Mesothelial cell of epicardium (in vitro differentiated cells): ENCODE measurements around the gene SMARCC2. TPM values are rescaled to one million over a fixed set of nuclear protein-coding genes. Genes with fewer than 3 reads are reported as not detected.
A peak's percentile ranks its signal among the peaks of the same experiment; 100 is the strongest.

Source experiments
- DNase-seq, 2 experiments: peaks; one replicate each; pipeline ENCODE4 v3.0.0; 2021; ENCODE audit warnings: low spot score in 2 of 2; ENCODE audit not compliant: unreplicated experiment in 2 of 2
- H3K27ac Mint-ChIP-seq: 2 replicates; pipeline ENCODE4 v1.8.0; 2021; ENCODE audit warnings: mixed read lengths
- H3K27me3 Mint-ChIP-seq: 2 replicates; pipeline ENCODE4 v1.8.0; 2021; ENCODE audit warnings: low read depth, mixed read lengths
- H3K36me3 Mint-ChIP-seq: 2 replicates; pipeline ENCODE4 v1.8.0; 2021; ENCODE audit warnings: mixed read lengths
- H3K4me1 Mint-ChIP-seq: 2 replicates; pipeline ENCODE4 v1.8.0; 2021; ENCODE audit warnings: mixed read lengths
- H3K4me3 Mint-ChIP-seq: 2 replicates; pipeline ENCODE4 v1.8.0; 2021; ENCODE audit warnings: mild to moderate bottlenecking, moderate library complexity, mixed read lengths
- H3K9me3 Mint-ChIP-seq: 2 replicates; pipeline ENCODE4 v1.8.0; 2021; ENCODE audit warnings: mixed read lengths
- total RNA-seq: library from RNA; stranded (reverse); gene quantifications from 3 replicates; pipeline ENCODE4 v1.2.1, GENCODE V29; 2021
- TF ChIP-seq, protein P1 (sequence below): fragments of 200-600 bp; sonication (generic); IDR thresholded peaks from one replicate; pipeline ENCODE4 v1.5.0; 2021; ENCODE audit warnings: antibody characterized with exemption; ENCODE audit not compliant: unreplicated experiment

The SMARCC2 gene
- total RNA-seq, 1 donor from 2014 or later: 177 TPM

DNA sequence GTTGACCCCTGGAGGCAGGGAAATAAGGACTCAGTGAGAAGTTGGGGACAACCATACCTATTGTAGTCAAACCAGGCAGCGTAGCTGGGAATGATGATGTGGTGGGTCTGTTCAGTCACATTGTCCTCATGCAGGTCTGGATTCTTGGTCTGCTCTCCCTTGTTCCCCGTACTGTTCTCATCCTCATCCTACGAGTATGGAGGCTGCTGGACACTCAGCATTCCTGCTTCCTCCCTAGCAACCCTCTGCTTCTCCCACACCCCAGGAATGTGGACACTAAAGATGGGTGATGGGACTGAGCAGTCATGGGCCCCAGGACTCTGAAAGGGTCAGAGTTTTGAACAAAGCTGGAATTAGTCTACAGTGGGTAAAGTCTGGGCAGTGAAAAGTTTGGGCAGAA is 10.9 kb downstream of the SMARCC2 start:
- DNase-seq: no peak

DNA sequence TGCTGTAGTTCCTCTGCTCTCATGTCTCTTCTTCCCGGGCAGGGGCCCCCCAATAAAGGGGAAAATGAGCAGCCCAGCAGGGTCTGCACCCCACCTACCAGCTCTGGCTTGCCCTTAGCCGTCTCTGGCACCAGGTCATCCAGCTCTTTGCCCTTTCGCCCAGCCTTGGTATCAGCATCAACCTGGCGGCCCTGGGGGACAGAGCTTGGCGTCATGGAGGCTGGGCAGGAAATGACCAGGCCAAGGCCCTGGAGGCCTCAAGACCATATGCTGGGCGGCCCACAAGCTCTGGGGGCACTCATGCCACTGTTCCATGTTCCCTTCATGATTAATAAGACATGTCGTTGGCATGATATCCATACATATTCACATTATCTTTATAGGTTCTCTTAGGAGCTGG is 16.4 kb downstream of the SMARCC2 start:
- H3K36me3 Mint-ChIP-seq: peaks cover 51% of the 10 kb centered on the region
- TF ChIP-seq, protein P1, sequence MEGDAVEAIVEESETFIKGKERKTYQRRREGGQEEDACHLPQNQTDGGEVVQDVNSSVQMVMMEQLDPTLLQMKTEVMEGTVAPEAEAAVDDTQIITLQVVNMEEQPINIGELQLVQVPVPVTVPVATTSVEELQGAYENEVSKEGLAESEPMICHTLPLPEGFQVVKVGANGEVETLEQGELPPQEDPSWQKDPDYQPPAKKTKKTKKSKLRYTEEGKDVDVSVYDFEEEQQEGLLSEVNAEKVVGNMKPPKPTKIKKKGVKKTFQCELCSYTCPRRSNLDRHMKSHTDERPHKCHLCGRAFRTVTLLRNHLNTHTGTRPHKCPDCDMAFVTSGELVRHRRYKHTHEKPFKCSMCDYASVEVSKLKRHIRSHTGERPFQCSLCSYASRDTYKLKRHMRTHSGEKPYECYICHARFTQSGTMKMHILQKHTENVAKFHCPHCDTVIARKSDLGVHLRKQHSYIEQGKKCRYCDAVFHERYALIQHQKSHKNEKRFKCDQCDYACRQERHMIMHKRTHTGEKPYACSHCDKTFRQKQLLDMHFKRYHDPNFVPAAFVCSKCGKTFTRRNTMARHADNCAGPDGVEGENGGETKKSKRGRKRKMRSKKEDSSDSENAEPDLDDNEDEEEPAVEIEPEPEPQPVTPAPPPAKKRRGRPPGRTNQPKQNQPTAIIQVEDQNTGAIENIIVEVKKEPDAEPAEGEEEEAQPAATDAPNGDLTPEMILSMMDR: no peak
- no peak overlapping the region for H3K27ac Mint-ChIP-seq
- H3K4me3 Mint-ChIP-seq: no peak overlapping the region
- H3K4me1 Mint-ChIP-seq: no peaks in the 10 kb centered on the region
- no peaks in the 10 kb centered on the region for H3K9me3 Mint-ChIP-seq
- H3K27me3 Mint-ChIP-seq: no peaks in the 10 kb centered on the region
- no peak for DNase-seq

More for the DNA sequence above, 10.9 kb downstream of the SMARCC2 start:
- no peak overlapping the region for H3K4me3 Mint-ChIP-seq
- H3K27ac Mint-ChIP-seq: no peak overlapping the region
- no peaks in the 10 kb centered on the region for H3K4me1 Mint-ChIP-seq
- TF ChIP-seq, protein P1: no peak
- peaks cover 65% of the 10 kb centered on the region for H3K36me3 Mint-ChIP-seq
- no peaks in the 10 kb centered on the region for H3K27me3 Mint-ChIP-seq
- H3K9me3 Mint-ChIP-seq: peaks cover 4% of the 10 kb centered on the region

DNA sequence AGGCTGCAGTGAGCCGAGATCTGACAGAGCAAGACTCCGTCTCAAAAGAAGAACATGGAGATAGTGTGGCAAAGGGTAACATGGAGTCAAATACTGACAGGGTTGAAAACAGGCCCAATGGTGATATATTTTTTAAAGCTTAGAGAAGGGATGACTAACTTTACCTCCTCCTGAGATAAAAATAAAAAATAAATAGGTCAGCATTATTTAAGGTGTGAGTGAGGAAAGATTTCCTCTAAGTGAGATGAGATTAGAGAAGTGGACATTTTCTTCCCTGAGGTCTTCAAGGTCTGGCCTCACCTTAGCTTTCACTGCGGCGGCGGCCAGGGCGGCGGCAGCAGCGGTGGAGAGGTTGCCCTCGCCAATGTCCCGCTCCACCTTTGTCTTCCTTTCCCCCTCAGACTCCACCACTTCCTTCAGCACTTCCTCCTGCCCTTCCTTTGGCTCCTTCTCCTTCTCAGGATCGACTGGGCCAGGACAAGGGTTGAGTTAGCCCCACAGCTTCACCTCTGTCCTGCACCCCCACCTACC is 20.0 kb downstream of the SMARCC2 start:
- Mint-ChIP-seq H3K27me3 (no peaks in the 10 kb centered on the region), H3K4me1 (no peaks in the 10 kb centered on the region), H3K4me3 (no peak overlapping the region), H3K36me3 (peaks cover 41% of the 10 kb centered on the region), H3K27ac (no peak overlapping the region), H3K9me3 (no peaks in the 10 kb centered on the region)
- TF ChIP-seq, protein P1: no peak
- DNase-seq: no peak

DNA sequence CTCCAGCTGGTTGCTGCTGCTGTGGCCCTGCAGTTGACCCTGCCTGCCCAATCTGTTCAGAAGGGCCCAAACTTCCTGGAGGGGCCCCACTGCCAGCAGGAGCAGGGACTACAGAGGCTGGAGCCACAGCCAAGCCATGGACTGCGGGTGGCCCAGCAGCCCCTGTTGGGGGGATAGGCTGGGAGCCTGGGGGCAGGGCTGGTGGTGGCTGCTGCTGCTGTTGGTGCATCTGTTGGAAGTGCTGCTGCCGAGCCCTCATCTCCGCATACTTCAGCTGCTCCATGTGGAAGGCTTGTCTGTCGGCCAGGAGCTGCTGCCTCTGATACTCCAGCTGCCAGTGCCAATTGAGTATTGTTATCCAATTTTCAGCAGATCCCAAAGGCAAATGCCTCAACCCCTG is 23.9 kb downstream of the SMARCC2 start:
- no peak overlapping the region for H3K4me3 Mint-ChIP-seq
- H3K27me3 Mint-ChIP-seq: no peaks in the 10 kb centered on the region
- no peak for DNase-seq
- TF ChIP-seq, protein P1: no peak
- H3K9me3 Mint-ChIP-seq: no peaks in the 10 kb centered on the region
- H3K27ac Mint-ChIP-seq: no peak overlapping the region
- H3K4me1 Mint-ChIP-seq: peaks cover 13% of the 10 kb centered on the region
- H3K36me3 Mint-ChIP-seq: peaks cover 40% of the 10 kb centered on the region

DNA sequence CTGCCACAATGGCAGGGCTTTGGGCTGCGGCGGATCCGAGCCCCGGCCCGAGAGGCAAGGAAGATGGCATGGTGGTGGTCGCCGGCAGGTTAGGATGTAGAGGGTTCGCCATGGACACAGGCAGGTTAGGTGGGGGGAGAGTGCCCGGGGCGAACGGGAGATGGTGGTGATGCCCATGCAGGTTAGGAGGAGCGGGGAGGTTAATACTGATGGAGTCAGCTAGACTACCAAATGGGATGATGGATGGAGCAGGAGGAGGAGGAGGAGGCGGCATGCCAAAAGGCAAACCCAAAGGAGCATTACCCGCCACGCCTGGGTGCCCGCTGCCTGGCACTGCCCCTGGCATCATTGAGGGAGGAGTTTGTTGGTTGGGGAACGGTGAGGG is 24.9 kb downstream of the SMARCC2 start:
- Mint-ChIP-seq H3K36me3 (peaks cover 38% of the 10 kb centered on the region), H3K27ac (peak overlapping the region; percentile 50), H3K4me1 (peaks cover 23% of the 10 kb centered on the region), H3K9me3 (no peaks in the 10 kb centered on the region), H3K27me3 (no peaks in the 10 kb centered on the region), H3K4me3 (no peak overlapping the region)
- no peak for DNase-seq
- TF ChIP-seq, protein P1: no peak
